ENCODE data around the gene WNT4.

Gene WNT4

DNA sequence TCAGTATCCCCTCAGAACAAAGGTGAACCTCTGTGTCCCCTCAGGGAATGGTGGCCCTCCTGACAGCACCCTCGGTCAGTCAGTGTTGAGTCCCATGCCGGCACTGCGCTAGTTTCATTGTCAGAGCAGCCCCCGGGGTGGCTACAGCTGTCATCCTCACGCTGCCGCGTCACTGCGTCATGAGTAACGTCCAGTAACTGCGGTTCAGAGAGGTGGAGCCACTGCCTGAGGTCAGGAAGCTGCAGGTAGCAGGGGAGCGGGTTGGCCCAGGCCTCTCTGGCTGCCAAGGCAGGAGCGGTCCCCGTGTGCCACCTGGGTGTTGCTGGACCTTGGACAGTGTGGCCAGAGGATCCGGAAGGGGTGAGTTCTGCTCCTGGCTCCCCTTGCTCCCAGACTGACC, 20.2 kb upstream of the WNT4 start:
- DNase-seq: no peak

DNA sequence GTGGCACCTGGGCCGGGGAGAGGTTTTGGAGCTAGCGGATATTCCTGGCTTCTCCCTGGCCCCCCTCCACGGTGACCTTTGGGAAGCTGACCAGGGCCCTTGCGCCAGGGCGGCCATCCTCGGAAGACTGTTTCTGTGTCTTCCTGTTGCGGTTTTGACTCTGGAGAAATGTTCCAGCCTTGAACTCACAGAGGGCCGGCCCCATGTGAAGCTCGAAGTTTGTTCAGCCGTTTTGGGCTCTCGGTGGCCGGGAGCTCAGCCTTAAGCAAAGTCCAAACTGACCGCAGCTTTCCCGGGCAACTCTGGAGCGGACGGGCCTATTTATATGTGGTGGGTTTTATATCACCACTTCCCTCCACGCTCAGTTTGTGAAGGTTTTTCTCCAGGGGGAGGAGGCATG, 17.0 kb upstream of the WNT4 start:
- no peak for DNase-seq

GRCh38 chr1:22158654-22159053, 15.8 kb upstream of the WNT4 start:
- no peak for DNase-seq

DNA sequence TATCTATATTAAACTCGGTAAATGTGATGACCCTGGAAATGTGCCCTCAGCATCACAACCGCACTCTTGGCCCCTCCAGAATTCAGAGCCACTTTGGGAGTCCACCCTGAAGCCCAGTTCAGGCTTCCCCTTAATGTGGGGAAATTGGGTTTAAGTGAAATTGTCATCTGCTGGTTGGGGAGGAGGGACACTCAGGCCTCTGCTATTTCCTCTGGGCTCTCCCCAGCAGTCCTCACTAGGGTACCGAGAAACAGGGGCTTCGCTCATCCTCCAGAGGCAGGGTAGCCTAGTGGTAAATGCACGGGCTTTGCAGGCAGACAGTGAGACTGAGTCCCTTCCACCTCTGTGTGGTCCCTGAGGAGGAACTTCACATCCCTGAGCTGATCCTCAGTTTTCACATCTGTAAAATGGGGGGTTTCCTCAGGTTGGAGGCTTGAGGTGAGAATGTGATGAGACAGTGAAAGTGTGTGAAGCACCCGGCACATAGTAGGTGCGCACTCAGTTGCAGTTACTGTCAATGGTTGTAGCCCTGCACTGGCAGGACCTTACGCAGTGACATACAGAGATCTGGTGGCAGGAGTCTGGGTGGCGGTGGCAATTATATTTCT, 14.6 kb upstream of the WNT4 start:
- no peak for DNase-seq

DNA sequence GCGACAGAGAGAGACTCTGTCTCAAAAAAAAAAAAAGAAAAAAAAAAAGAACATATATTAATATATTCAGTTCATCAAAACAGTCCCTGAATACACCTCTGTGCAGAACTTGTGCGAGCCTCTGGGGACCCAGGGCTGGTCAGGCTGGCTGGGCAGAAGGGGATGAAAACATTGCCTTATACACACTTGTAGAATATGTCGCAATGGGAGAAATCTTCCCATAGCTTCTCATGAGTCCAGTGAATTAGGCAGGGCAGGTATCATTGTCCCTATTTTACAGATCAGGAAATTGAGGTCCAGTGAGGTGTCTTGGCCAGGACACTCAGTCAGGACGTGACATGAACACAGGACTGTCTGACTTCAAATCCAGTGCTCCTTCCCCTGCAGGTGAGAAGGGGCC, 12.6 kb upstream of the WNT4 start:
- no peak for DNase-seq

GRCh38 chr1:22154626-22155025, 11.7 kb upstream of the WNT4 start:
- DNase-seq: no peak

GRCh38 chr1:22153660-22154437, 11.0 kb upstream of the WNT4 start:
- no peak for DNase-seq

DNA sequence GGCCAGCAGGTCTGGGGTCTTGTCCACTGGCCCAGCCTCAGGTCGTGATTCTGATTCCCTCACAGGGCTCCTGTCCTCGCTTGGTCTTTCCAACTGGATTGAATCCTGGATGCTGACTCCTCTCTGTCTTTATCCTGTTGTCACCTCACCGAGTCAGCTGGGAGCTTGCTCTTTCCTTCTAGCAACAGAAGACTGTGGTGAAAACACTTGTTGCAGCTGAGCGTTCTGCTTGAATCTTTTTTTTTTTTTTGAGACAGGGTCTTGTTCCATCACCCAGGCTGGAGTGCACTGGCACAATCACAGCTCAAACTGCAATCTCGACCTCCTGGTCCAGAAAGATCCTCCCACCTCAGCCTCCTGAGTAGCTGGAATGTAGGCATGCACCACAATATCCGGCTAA, 8.0 kb upstream of the WNT4 start:
- DNase-seq: no peak

DNA sequence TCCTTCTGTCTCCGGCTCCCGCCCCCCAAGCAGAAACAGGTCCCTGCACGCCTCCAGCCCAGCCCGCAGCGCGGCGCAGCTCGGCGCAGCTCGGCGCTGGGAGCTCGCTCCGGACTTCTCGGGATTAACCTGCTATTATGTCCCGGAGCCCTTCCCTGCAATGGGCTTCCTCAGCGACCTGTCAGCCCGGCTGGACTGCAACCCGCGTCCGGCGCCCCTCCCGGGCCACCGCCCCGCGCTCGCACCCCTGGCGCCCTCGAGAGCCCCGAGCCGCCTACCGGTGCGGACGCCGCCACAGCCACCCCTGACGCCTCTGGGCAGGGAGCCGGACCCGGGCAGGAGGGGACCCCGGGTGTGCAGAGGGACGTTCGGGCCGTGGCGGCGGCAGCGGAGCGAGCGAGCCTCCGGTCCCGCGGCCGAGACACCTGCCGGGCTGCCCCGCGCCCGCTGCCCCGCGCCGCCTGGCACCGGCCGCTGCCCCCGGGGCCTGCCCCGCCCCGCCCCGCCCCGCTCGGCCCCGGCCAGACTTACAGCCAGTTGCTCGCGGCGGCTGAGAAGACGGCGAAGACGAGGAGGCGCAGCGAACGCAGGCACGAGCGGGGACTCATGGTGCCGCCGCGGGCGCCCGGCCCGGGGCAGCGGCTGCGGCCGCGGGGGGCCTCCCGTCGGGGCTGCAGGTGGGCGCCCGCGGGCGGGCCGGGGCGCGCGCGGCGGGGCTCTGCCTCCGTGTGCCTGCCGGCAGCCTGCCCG, 407 bp downstream of the WNT4 start:
- DNase-seq: no peak

DNA sequence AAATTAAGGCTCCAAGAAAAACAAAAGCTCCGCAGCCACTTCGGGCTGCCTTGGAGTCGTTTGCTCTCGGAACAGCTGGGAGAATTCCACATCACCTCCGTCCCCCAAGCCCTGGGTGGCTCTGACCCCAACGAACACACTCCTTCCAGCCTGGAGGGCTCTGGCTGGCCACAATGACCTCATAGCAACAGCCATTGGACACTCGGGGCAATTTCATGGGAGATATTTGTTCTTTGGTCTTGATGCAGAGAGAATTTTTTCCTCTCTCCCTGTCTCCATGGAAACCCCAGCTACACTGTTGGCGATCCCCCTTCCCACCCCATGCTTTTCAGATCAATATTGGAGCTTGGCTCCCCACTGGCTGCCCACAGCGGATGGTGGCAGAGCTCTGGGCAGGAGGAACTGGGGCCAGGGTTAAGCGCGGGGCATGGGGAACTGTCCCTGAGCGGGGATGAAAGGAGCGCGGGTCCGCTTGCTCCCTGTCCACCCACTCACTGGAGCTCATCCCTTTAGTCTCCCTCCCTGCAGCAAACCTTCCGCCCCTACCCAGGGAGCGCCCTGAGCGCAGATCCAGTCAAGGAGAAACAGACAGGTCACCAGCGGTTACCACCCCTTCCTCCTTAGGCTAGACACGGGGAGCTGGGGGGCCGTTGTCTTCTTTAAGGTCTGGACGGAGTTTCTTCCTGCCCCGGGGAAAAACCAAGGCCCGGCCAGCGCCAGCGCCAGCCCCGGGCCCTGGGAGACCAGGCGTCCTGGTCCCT, 1.2 kb downstream of the WNT4 start:
- DNase-seq: peak; percentile 40

- no peak for DNase-seq
Measured at GRCh38 chr1:22140694-22141093, 2.2 kb downstream of the WNT4 start.

GRCh38 chr1:22139817-22140216, 3.1 kb downstream of the WNT4 start:
- no peak for DNase-seq

GRCh38 chr1:22139066-22139594, 3.8 kb downstream of the WNT4 start:
- DNase-seq: no peak

DNA sequence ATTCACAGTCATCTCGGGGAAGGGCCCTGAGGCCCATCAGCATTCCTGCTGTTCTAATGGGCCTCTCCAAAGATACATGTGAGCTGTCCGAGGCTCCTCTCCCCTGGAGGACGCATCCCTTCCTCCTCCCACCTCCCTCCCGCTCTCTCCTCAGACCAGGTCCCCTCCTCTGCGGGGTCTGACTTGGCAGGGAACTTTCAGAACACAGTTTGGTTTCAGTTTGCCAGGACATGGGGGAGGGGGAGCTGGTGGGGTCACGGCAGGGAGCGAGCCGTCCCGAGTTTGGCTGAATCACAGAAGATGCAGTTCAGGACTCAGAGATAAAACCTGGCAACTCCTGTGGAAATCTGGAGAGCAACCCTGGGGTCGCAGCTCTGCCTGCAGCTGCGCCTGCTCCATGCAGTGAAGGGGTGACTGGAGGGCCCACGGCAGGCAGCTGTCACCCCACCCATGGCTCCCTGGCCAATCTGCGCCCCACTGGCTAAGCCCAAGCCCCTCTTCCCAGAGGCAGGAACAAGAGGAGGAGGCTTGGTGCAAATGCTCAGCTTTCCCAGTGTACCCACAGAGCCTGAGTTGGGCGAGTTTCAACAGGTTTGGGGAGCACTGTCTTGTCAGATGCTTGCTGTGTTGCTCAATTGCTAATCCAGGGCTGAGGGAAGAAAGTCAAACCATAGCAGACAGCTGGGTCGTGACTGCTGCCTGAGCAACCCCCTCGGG, 5.7 kb downstream of the WNT4 start:
- no peak for DNase-seq

DNA sequence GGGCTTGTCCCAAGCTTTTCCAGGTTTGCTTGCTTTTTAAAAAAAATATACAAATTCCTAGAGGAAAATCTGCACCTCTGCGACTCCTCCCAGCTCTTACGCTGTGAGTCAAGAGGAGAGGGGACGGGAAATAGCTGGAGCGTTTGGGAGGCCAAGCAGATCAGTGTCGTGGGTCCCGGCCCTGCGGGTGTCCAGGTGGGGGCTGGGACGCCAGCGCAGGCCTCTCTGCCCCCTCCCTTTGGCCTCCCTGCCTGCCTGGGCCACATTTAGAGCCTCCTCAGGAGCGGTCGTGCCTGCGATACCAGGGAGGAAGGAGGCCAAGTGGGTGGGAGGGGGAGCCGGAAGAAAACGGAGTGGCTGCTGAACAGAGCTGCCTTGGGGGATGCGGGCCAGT, 9.0 kb downstream of the WNT4 start:
- peak; percentile 37 for DNase-seq

DNA sequence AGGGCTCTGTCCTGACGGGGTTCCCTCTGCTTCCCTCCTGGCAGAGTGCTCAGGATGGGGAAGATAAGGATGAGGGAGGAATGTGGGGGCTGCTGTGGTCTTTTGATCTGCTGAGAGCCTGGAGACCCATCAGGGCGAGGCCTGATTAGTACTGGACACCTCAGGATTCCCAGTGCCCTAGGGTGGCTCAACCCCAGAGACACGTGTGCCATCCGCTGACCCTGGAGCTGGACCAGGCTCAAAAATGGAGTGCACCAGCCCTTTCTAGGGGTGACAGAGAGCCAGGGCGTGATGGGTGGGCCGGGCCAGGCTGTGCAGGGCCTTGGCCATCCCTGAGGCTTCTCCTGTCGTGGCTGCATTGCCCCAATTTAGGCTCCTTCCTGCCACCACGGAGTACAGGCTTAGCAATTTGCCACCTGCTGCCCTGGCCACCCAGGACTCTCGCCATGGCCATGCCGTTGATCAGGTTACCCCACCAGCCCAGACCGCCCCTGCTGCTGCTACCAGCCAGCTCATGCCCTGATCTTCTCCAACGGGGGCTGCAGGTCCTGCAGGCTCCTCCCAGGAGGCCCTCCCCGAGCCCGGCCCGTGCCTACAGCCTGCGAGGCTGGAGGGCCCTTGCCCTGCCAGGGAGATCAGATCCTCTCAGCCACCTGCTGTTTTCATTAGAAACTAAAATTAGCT, 9.5 kb downstream of the WNT4 start:
- peak; percentile 32 for DNase-seq

DNA sequence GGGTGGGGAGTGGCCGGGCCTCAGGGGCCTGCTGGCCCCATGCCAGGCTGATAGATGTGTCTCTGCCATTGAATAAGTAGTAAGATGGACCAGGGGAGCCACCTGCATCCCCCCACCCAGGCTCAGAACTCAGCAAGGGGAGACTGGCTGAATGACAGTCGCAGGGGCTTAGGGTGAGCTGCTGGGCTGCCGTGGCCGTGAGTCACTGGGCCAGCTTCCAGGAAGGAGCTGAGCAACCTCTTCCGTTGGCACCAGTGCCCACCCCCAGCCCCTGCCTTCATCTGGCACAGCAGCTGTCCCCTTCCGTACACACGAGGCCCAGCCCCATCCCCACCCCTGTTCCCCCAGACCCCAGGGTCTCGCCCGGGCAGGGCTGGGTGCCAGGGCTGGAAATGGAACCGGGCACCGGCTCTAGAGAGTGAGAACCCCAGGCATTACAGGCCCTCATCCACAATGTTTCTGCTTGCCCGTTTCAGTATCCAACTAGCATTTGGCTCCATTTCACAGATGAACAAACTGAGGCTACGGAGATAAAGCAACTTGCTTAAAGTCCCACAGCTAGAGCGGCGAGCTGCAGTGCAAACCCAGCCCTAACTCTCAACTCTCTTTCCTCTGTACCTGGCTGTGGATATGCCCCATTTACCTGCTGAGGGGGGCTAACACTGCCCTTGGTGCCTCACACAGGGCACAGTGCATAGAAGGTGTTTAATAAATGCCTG, 10.2 kb downstream of the WNT4 start:
- DNase-seq: no peak

DNA sequence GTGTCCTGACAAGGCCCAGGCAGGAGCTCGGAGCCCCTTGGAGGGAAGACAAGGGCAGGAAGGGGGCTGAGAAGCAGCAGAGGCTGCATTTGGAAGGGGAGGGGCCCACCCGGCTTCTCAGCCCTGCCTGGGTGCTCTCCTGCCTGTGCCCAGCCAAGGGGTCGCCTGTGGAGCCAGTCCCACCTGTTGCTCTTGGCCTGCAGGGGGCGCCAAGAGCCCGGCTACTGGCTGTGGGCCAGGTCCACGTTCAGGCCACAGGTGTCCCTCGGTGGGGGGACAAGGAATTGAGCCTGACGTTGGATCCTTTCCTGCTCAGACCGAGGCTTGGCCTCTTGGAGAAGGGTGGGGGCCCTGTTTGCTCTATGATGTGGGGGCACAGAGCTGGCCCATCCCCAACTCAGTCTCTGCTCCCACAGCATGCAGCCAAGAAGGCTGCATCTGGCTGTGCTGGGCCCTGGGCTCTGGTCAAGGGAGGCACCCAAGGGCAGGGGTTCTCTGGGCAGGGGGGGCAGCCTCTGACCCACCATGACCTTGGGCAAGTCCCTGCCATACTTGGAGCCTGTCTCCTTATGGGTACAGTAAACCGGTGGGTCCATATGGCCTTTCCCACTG, 10.9 kb downstream of the WNT4 start:
- peak; percentile 42 for DNase-seq

DNA sequence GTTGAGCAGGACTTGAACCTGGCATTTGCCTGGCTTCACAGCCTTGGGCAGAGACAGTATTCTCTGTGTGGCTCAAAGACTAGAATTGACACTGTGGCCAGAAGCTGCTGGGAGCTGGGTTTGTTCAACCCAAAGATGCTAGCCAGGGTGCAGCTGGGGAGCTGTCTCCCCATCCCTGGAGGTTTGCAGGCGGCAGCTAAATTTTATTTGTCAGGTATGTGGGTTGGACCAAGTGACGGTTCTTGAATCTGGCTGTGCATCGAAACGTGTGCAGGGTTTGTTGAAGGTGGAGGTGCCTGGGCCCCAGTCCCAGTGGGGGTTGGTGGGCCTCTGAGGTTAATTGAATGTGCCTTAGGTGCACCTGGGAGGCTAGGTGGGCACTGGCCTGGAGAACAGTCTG, 11.8 kb downstream of the WNT4 start:
- no peak for DNase-seq

- no peak for DNase-seq
Measured at GRCh38 chr1:22129501-22130117, 13.3 kb downstream of the WNT4 start.

Measured in DMS79 (cell line).